GM20000 (cell line): Measurements from ENCODE around the gene LAP3.

Experiments used
- DNase-seq: peaks from one replicate; pipeline ENCODE4 v3.0.0; 2012; ENCODE audit warnings: low spot score
- CTCF ChIP-seq: IDR thresholded peaks from 2 replicates; pipeline ENCODE4 v1.5.1; 2012; ENCODE audit warnings: mild to moderate bottlenecking, control low read depth; ENCODE audit errors: extremely low read depth, missing control alignments

The LAP3 gene

GRCh38 chr4:17657090-17657489 lies 80.1 kb downstream of the LAP3 start:
- no peak for TF ChIP-seq CTCF
- DNase-seq = no peak
